Liver (tissue), 1 donor: ENCODE results near the gene SLC25A26.

ENCODE experiments used
- FOXA1 ChIP-seq: IDR thresholded peaks from 2 replicates; pipeline ENCODE4 v1.6.1; 2016; ENCODE audit warnings: antibody characterized with exemption
- YY1 ChIP-seq: IDR thresholded peaks from 2 replicates; pipeline ENCODE4 v1.6.1; 2016; ENCODE audit warnings: antibody characterized with exemption, mild to moderate bottlenecking

- TF ChIP-seq FOXA1 (no peak), YY1 (no peak)
Observed at GRCh38 chr3:66403323-66403990, 182.7 kb downstream of the SLC25A26 start.
